B cell (primary cell): Measurements from ENCODE around the gene PRKCH. TPM values are rescaled to one million over a fixed set of nuclear protein-coding genes. Genes with fewer than 3 reads are reported as not detected.

Source experiments
- ATAC-seq: fragments of 200-7000 bp; cut with Tn5 transposase; one replicate; pipeline ENCODE4 v1.10.0; 2021; ENCODE audit warnings: low read depth, mild to moderate bottlenecking, moderate number of reproducible peaks, moderate library complexity
- CTCF ChIA-PET: fragments of 350-600 bp; sonication (Branson Sonifier 250); formaldehyde crosslinking; loops from one replicate; lab custom pipeline; 2021; ENCODE audit warnings: antibody characterized with exemption, inconsistent platforms; lab: Charles Lee
- POLR2A ChIA-PET: fragments of 350-600 bp; sonication (Branson Sonifier 250); formaldehyde crosslinking; loops from one replicate; lab custom pipeline; 2021; ENCODE audit warnings: antibody characterized with exemption; lab: Charles Lee
- DNase-seq: peaks from one replicate; pipeline ENCODE4 v3.0.0; 2013
- H2AFZ ChIP-seq: 2 replicates; pipeline ENCODE4 v1.6.1; 2012; ENCODE audit warnings: mild to moderate bottlenecking, low read depth, low read length; ENCODE audit not compliant: insufficient read depth, poor library complexity, severe bottlenecking
- H3K27ac ChIP-seq, 2 donors: 1 replicate in 1 of 2; 2 replicates in 1 of 2; pipeline ENCODE4 v1.5.1; 2012 to 2013; ENCODE audit warnings: low read length in 2 of 2, mild to moderate bottlenecking in 2 of 2, moderate library complexity in 1 of 2
- H3K27me3 ChIP-seq, 4 experiments: fragments of 200-600 bp in 1 of 4; sonication (generic) in 1 of 4; replicated peaks in 1 of 4; 1 replicate in 2 of 4; 2 replicates in 2 of 4; pipeline versions ENCODE4 v1.6.1 to v1.7.0; 2013 to 2016; ENCODE audit warnings: low read length in 3 of 4, mild to moderate bottlenecking in 2 of 4, mixed read lengths in 1 of 4, moderate library complexity in 1 of 4; ENCODE audit not compliant: insufficient read depth in 4 of 4, control insufficient read depth in 3 of 4; ENCODE audit errors: control extremely low read depth in 1 of 4
- H3K36me3 ChIP-seq, 2 experiments: replicated peaks in 1 of 2; 1 replicate in 1 of 2; 2 replicates in 1 of 2; pipeline versions ENCODE4 v1.6.1 to v1.7.1; 2013; ENCODE audit warnings: low read length in 1 of 2; ENCODE audit not compliant: insufficient read depth in 2 of 2, control insufficient read depth in 1 of 2; ENCODE audit errors: control extremely low read depth in 1 of 2, extremely low read depth in 1 of 2
- H3K4me1 ChIP-seq, 2 donors: fragments of 200-600 bp in 1 of 2; sonication (generic) in 1 of 2; 1 replicate in 1 of 2; 2 replicates in 1 of 2; pipeline versions ENCODE4 v1.5.1 to v1.6.1; 2013 to 2017; ENCODE audit warnings: low read length in 2 of 2; ENCODE audit not compliant: control insufficient read depth in 2 of 2, insufficient read depth in 2 of 2
- H3K4me2 ChIP-seq: replicated peaks from 2 replicates; pipeline ENCODE3; 2012; ENCODE audit warnings: mild to moderate bottlenecking, low read depth, low read length; ENCODE audit not compliant: poor library complexity, severe bottlenecking
- H3K4me3 ChIP-seq, 5 experiments: fragments of 200-600 bp in 1 of 5; sonication (generic) in 1 of 5; 1 replicate in 3 of 5; 2 replicates in 2 of 5; pipeline versions ENCODE4 v1.5.1 to v1.7.0; 2011 to 2016; ENCODE audit warnings: low read length in 4 of 5, mild to moderate bottlenecking in 4 of 5, low read depth in 2 of 5, control low read depth in 1 of 5, moderate library complexity in 1 of 5; ENCODE audit not compliant: insufficient read depth in 1 of 5; ENCODE audit errors: control extremely low read depth in 1 of 5, extremely low read depth in 1 of 5
- H3K79me2 ChIP-seq: fragments of 200-600 bp; sonication (generic); one replicate; pipeline ENCODE4 v1.6.0; 2016; ENCODE audit warnings: low read length; ENCODE audit not compliant: control insufficient read depth, insufficient read depth
- H3K9ac ChIP-seq: fragments of 200-600 bp; sonication (generic); 2 replicates; pipeline ENCODE4 v1.6.1; 2017; ENCODE audit warnings: mild to moderate bottlenecking, low read length, moderate library complexity
- H3K9me3 ChIP-seq, 3 donors: one replicate each; pipeline versions ENCODE4 v1.6.1 to v1.7.1; 2013; ENCODE audit warnings: low read length in 2 of 3; ENCODE audit not compliant: control insufficient read depth in 2 of 3, insufficient read depth in 1 of 3; ENCODE audit errors: control extremely low read depth in 1 of 3
- H4K20me1 ChIP-seq: 2 replicates; pipeline ENCODE4 v1.6.0; 2012; ENCODE audit warnings: mild to moderate bottlenecking, low read length; ENCODE audit not compliant: insufficient read depth, control insufficient read depth, poor library complexity, severe bottlenecking
- H3K27ac Mint-ChIP-seq: one replicate; pipeline ENCODE4 v1.8.0; 2021; ENCODE audit warnings: mixed read lengths
- H3K27me3 Mint-ChIP-seq: one replicate; pipeline ENCODE4 v1.8.0; 2021; ENCODE audit warnings: mixed read lengths
- H3K4me1 Mint-ChIP-seq: one replicate; pipeline ENCODE4 v1.8.0; 2021; ENCODE audit warnings: mixed read lengths
- H3K4me3 Mint-ChIP-seq: one replicate; pipeline ENCODE4 v1.8.0; 2021; ENCODE audit warnings: mixed read lengths
- H3K9me3 Mint-ChIP-seq: one replicate; pipeline ENCODE4 v1.8.0; 2022; ENCODE audit warnings: mixed read lengths; ENCODE audit not compliant: insufficient read depth
- CTCF ChIP-seq: fragments of 200-600 bp; IDR thresholded peaks from one replicate; pipeline ENCODE4 v1.8.0; 2022; ENCODE audit warnings: antibody characterized with exemption, mild to moderate bottlenecking
- EZH2 ChIP-seq: IDR thresholded peaks from 2 replicates; pipeline ENCODE4 v1.6.1; 2012; ENCODE audit warnings: borderline replicate concordance, low read depth, mild to moderate bottlenecking, moderate library complexity, low read length; ENCODE audit not compliant: insufficient read depth, poor library complexity, severe bottlenecking
- WGBS: methylation state at CpG from one replicate; pipeline ENCODE4 v1.1.5; 2013; ENCODE audit warnings: missing lambda C conversion rate; ENCODE audit not compliant: insufficient coverage; 5-methylcytosine and 5-hydroxymethylcytosine counted together
- intact Hi-C: fragments of 100-400 bp; cut with micrococcal nuclease; formaldehyde crosslinking; loops from one replicate; pipeline ENCODE4 v1.10.0; 2022
- polyA plus RNA-seq: library from polyadenylated mRNA; depleted of rRNA; stranded (reverse); fragments of >200 nt; gene quantifications from 2 replicates; pipeline ENCODE4 v1.2.3, GENCODE V29; 2012
- total RNA-seq, 2 donors: library from RNA; stranded (reverse); fragments of 120-200 nt in 1 of 2; gene quantifications; 1 replicate in 1 of 2; 2 replicates in 1 of 2; pipeline versions ENCODE4 v1.2.3 to v1.2.4, GENCODE V29; 2013 to 2022

PRKCH gene
- total and polyA plus RNA-seq, 2 donors (not counting 1 experiment from before 2014, with no cell fraction given): 2.0 to 5.0 TPM

GRCh38 chr14:61341275-61342206 lies 20.2 kb downstream of the PRKCH start:
- peaks cover 0 to 5% (median 0%) of the 10 kb centered on the region in 4 experiments for H3K27me3 ChIP-seq
- ATAC-seq (no peak), DNase-seq (no peak)
- WGBS: 90% methylated on average over 2 of the region's 5 CpGs
- H4K20me1 ChIP-seq: no peaks in the 10 kb centered on the region
- no peak overlapping the region for H2AFZ ChIP-seq
- H3K9me3 Mint-ChIP-seq: no peaks in the 10 kb centered on the region
- no peak overlapping the region for H3K9ac ChIP-seq
- ChIA-PET POLR2A (no interaction called here), CTCF (no interaction called here)
- TF ChIP-seq CTCF (no peak), EZH2 (no peak)
- H3K4me2 ChIP-seq: no peak overlapping the region
- no peak overlapping the region for H3K27ac ChIP-seq
- no peak overlapping the region for H3K4me3 ChIP-seq
- peaks cover 0 to 25% of the 10 kb centered on the region in 2 donors for H3K4me1 ChIP-seq
- no peaks in the 10 kb centered on the region for H3K9me3 ChIP-seq
- no peaks in the 10 kb centered on the region for H3K36me3 ChIP-seq
- H3K4me1 Mint-ChIP-seq: peaks cover 26% of the 10 kb centered on the region
- no peaks in the 10 kb centered on the region for H3K79me2 ChIP-seq
- H3K27me3 Mint-ChIP-seq: no peaks in the 10 kb centered on the region
- no peak overlapping the region for H3K4me3 Mint-ChIP-seq
- H3K27ac Mint-ChIP-seq: no peak overlapping the region
- intact Hi-C loops: no loop called here

- no peak overlapping the region for H3K27ac Mint-ChIP-seq
- CTCF ChIA-PET: no interaction called here
Measured at GRCh38 chr14:61342486-61342885, 21.1 kb downstream of the PRKCH start.

More at GRCh38 chr14:61342486-61342885, 21.1 kb downstream of the PRKCH start:
- no peaks in the 10 kb centered on the region for H3K79me2 ChIP-seq
- WGBS: 22% methylated on average over 3 of the region's 5 CpGs
- H3K27ac ChIP-seq: no peak overlapping the region
- no peak overlapping the region for H3K4me3 ChIP-seq
- H3K36me3 ChIP-seq: no peaks in the 10 kb centered on the region
- ATAC-seq (peak; percentile 41), DNase-seq (no peak)
- no peak overlapping the region for H3K4me2 ChIP-seq
- H2AFZ ChIP-seq: no peak overlapping the region
- Mint-ChIP-seq H3K4me1 (peaks cover 29% of the 10 kb centered on the region), H3K4me3 (no peak overlapping the region), H3K9me3 (no peaks in the 10 kb centered on the region), H3K27me3 (no peaks in the 10 kb centered on the region)
- H3K27me3 ChIP-seq: peaks cover 0 to 5% (median 0%) of the 10 kb centered on the region in 4 experiments
- no peaks in the 10 kb centered on the region for H3K9me3 ChIP-seq
- POLR2A ChIA-PET: no interaction called here
- no peaks in the 10 kb centered on the region for H4K20me1 ChIP-seq
- H3K9ac ChIP-seq: no peak overlapping the region
- peaks cover 0 to 25% of the 10 kb centered on the region in 2 donors for H3K4me1 ChIP-seq
- intact Hi-C loops: no loop called here
- TF ChIP-seq EZH2 (no peak), CTCF (no peak)
